ENCODE data around the gene ATP6V1F. TPM values are rescaled to one million over a fixed set of nuclear protein-coding genes. Genes with fewer than 3 reads are reported as not detected.

Gene ATP6V1F
- total RNA-seq, 1 donor, result 76.7 TPM

DNA sequence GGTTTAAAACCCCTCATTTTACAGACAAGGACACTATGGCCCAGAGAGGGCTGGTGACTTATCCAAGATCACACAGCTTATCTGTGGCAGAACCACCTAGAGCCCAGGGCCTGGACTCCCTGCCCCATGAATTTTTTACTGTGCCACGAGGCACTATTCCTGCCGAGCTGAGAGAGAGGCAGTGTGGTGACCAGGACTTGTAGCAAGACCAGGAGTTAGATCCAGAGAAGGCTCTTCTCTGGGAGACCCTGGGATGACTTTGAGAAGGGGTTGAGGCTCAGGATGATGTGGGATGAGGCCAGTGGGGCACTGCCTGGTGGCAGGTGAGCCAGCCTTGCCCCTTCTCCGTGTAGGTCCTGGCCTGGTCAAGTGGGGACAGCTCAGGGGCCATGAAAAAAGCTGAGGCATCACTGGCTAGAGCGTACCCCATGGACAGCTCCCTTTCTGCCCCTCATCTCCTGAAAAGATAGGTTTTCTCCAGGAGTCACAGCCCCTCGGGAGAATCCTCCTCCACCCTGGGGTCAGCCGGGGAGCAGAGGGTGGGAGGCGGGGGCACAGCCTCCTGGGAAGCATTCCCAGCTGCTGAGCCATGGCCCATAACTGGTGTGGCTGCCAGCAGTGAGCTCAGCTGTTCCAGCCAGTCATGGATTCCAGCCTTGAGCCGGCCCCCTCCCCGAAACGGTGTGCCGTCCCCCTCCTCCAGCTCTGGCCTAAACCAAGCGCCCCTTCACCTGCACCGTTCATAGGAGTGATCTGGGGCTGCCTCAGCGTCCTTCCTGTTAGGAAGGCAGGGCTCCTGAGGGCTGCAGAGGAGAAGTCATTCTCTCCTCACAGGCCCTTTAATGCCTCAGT is 26.6 kb upstream of the ATP6V1F start:
- DNase-seq (ENCODE audit: low read depth), result peak; percentile 65
- no peak overlapping the region for H3K4me3 ChIP-seq (ENCODE audit: low read depth, low read length)
- TF ChIP-seq, protein P1, sequence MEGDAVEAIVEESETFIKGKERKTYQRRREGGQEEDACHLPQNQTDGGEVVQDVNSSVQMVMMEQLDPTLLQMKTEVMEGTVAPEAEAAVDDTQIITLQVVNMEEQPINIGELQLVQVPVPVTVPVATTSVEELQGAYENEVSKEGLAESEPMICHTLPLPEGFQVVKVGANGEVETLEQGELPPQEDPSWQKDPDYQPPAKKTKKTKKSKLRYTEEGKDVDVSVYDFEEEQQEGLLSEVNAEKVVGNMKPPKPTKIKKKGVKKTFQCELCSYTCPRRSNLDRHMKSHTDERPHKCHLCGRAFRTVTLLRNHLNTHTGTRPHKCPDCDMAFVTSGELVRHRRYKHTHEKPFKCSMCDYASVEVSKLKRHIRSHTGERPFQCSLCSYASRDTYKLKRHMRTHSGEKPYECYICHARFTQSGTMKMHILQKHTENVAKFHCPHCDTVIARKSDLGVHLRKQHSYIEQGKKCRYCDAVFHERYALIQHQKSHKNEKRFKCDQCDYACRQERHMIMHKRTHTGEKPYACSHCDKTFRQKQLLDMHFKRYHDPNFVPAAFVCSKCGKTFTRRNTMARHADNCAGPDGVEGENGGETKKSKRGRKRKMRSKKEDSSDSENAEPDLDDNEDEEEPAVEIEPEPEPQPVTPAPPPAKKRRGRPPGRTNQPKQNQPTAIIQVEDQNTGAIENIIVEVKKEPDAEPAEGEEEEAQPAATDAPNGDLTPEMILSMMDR (IDR thresholded peaks at IDR 0.05; ENCODE audit: insufficient read depth, low read length), result no peak

DNA sequence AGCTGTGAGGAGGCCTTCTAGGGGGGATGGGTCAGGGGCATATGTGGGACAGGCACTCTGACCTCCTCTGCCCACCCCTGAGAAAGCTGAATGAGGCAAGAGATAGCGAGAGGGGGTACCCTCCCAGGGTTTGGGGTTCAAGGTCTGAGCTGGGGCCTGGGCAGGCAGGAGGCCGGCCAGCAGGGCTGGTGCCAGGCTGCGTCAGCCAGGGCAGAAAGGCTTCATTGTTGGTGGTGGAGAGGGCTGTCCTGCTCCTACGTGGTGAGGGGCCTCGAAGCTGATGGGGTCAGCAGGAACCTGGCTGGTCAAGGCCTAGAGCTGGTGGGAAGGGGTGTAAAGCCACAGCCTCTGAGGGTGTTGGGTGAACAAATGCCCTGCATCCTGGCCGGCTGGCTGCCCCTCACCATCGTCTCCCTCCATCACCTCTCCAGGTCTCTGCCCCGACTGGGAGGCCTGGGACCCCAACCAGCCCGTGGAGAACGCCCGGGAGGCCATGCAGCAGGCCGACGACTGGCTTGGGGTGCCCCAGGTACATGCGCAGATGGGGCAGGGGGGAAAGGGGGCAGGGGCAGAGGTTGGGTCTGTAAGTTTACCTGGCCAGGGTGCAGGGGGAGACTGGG is 25.8 kb upstream of the ATP6V1F start:
- TF ChIP-seq, protein P1 (IDR thresholded peaks at IDR 0.05; ENCODE audit: insufficient read depth, low read length), result no peak
- DNase-seq (ENCODE audit: low read depth), result no peak
- no peak overlapping the region for H3K4me3 ChIP-seq (ENCODE audit: low read depth, low read length)

DNA sequence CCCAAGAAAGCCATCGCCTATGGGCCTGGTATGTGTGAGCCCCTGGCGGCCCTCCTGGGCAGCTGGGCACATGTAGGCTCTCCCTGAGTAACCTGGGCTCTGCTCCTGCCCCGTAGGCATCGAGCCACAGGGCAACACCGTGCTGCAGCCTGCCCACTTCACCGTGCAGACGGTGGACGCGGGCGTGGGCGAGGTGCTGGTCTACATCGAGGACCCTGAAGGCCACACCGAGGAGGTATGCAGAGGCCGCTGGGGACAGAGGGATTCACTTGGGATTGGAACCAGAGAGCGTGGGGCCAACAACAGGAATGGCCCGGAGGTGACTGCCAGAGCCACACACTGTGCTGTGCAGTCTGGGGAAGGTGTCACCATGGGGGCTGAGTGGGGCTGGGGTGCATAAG is 25.1 kb upstream of the ATP6V1F start:
- no peak overlapping the region for H3K4me3 ChIP-seq (ENCODE audit: low read depth, low read length)
- DNase-seq (ENCODE audit: low read depth), result no peak
- TF ChIP-seq, protein P1 (IDR thresholded peaks at IDR 0.05; ENCODE audit: insufficient read depth, low read length), result no peak

DNA sequence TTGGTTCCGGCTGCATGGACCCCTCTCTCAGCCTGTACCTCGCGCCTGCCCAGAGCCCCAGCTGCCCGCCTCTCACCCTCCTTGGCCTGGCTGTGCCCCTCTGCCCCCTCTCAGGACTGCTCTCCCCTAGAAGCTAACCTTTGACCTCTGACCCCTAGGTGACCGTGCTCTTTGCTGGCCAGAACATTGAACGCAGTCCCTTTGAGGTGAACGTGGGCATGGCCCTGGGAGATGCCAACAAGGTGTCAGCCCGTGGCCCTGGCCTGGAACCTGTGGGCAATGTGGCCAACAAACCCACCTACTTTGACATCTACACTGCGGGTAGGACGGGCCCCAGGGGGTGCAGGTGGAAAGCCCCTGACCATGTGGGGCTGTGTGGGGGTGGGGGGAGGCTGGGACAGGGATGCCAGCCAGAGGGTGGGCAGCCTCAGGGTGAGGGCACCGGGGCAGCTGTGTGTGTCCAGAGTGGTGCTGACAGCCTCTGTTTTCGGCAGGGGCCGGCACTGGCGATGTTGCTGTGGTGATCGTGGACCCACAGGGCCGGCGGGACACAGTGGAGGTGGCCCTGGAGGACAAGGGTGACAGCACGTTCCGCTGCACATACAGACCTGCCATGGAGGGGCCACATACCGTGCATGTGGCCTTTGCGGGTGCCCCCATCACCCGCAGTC is 24.4 kb upstream of the ATP6V1F start:
- TF ChIP-seq, protein P1 (IDR thresholded peaks at IDR 0.05; ENCODE audit: insufficient read depth, low read length), result no peak
- DNase-seq (ENCODE audit: low read depth), result no peak
- no peak overlapping the region for H3K4me3 ChIP-seq (ENCODE audit: low read depth, low read length)

DNA sequence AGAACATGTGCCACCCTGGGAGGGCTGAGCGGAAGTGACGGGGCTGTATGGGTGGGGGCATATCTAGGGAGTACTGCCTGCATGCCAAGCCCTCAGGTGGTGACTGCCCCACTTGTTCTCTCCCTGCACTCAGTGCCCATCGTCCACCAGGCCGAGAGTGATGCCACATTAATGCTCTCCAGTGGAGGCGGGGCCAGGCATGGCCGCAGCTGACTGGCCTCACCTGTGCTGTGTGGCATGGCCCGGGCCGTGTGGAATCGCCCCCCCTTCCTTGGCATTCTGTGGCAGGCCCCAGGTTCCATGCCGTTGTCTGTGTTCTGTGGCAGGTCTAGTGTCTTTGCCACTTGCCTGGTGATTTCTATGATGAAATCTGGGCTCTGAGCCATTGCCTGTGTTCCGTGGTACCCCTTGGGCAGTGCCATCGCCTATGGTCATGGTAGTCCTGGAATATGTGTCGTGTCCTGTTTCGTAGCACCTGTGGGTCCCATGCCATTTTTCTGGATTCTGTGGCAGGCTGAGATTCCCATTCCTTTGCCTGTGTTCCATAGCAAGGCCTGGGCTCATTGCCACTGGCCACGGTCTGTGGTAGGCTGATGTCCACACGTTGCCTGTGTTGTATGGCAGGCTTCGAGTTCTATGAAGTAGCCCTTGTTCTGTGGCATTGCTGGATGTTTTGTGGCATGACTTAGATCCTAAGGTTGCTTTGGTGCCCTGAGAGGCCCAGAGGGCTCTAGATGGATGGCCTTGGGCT is 23.5 kb upstream of the ATP6V1F start:
- TF ChIP-seq, protein P1 (IDR thresholded peaks at IDR 0.05; ENCODE audit: insufficient read depth, low read length), result no peak
- DNase-seq (ENCODE audit: low read depth), result no peak
- H3K4me3 ChIP-seq (ENCODE audit: low read depth, low read length), result no peak overlapping the region

DNA sequence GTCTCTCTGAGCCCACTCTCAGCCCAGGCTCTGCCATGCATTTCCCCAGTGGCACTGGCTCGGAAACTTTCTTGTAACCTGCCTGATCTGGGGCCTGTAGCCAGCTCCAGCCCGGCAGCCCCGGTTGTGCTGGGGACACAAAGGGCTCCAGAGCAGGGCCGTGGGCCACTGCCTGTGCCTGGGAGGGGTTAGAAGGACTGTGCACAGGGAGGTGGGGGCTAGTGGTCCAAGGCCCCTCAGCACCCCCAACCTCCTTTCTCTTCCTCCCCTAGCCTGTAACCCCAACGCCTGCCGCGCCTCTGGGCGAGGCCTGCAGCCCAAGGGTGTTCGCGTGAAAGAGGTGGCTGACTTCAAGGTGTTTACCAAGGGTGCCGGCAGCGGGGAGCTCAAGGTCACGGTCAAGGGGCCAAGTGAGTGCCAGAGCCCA is 22.9 kb upstream of the ATP6V1F start:
- TF ChIP-seq, protein P1 (IDR thresholded peaks at IDR 0.05; ENCODE audit: insufficient read depth, low read length), result no peak
- DNase-seq (ENCODE audit: low read depth), result no peak
- H3K4me3 ChIP-seq (ENCODE audit: low read depth, low read length), result no peak overlapping the region

Data from fibroblast of the aortic adventitia (primary cell).